OCI-LY7 (cell line): Measurements from ENCODE around the gene BAX. TPM values are rescaled to one million over a fixed set of nuclear protein-coding genes. Genes with fewer than 3 reads are reported as not detected.
"Not testable (repeated sequence)": the region's sequence is repeated elsewhere in the genome, so short reads cannot be mapped to it uniquely, and the experiment has no call there.

Experiments
- BruUV-seq: library from RNA; stranded (reverse); fragments of 400-500 nt; replicated peaks from 2 replicates; lab custom pipeline; 2021; lab: Mats Ljungman, UMichigan
- CTCF ChIA-PET: fragments of 300-600 bp; sonication (Branson Sonifier 250); formaldehyde crosslinking; loops from one replicate; lab custom pipeline; 2022; ENCODE audit warnings: antibody characterized with exemption; ENCODE audit not compliant: unreplicated experiment; lab: Charles Lee
- POLR2A ChIA-PET: fragments of 300-600 bp; sonication (Branson Sonifier 250); formaldehyde crosslinking; loops from one replicate; lab custom pipeline; 2022; ENCODE audit warnings: antibody characterized with exemption; lab: Charles Lee
- DNase-seq: peaks from one replicate; pipeline ENCODE4 v3.0.0-alpha.2; 2015; ENCODE audit warnings: low spot score
- H2AFZ ChIP-seq: fragments of 200-600 bp; sonication (generic), shearing (Covaris generic); 2 replicates; pipeline ENCODE4 v1.6.1; 2014; ENCODE audit warnings: mild to moderate bottlenecking, antibody characterized with exemption, low read length, moderate library complexity
- H3K27ac ChIP-seq: fragments of 200-600 bp; sonication (generic); 2 replicates; pipeline ENCODE4 v1.5.1; 2014; ENCODE audit warnings: mixed run types, low read depth, mild to moderate bottlenecking, moderate library complexity, low read length, inconsistent platforms; ENCODE audit not compliant: poor library complexity, severe bottlenecking
- H3K36me3 ChIP-seq: fragments of 200-600 bp; sonication (generic); 2 replicates; pipeline ENCODE4 v1.6.1; 2014; ENCODE audit warnings: mild to moderate bottlenecking, antibody characterized with exemption, low read length, moderate library complexity, mixed read lengths; ENCODE audit not compliant: insufficient read depth
- H3K4me1 ChIP-seq: fragments of 200-600 bp; sonication (generic); 2 replicates; pipeline ENCODE4 v1.5.1; 2014; ENCODE audit warnings: mild to moderate bottlenecking, low read length; ENCODE audit not compliant: insufficient read depth, poor library complexity, severe bottlenecking
- H3K4me2 ChIP-seq: fragments of 200-600 bp; sonication (generic); 2 replicates; pipeline ENCODE4 v1.6.1; 2014; ENCODE audit warnings: mild to moderate bottlenecking, low read length
- H3K4me3 ChIP-seq: fragments of 200-600 bp; sonication (generic); 2 replicates; pipeline ENCODE4 v1.5.1; 2014; ENCODE audit warnings: mild to moderate bottlenecking, low read depth, low read length; ENCODE audit not compliant: poor library complexity, severe bottlenecking
- H3K79me2 ChIP-seq: fragments of 200-600 bp; sonication (generic); 2 replicates; pipeline ENCODE4 v1.6.1; 2016; ENCODE audit warnings: low read depth, mild to moderate bottlenecking, low read length, moderate library complexity, mixed read lengths; ENCODE audit not compliant: insufficient read depth
- H3K9me2 ChIP-seq: fragments of 200-600 bp; sonication (generic); 2 replicates; pipeline ENCODE4 v1.6.1; 2016; ENCODE audit warnings: mild to moderate bottlenecking, low read length, mixed read lengths; ENCODE audit not compliant: insufficient read depth
- H3K9me3 ChIP-seq: fragments of 200-600 bp; sonication (generic); 2 replicates; pipeline ENCODE4 v1.6.1; 2014; ENCODE audit warnings: mild to moderate bottlenecking, mixed run types, low read length, mixed read lengths
- H4K20me1 ChIP-seq: fragments of 200-600 bp; sonication (generic); 2 replicates; pipeline ENCODE4 v1.6.1; 2014; ENCODE audit warnings: mild to moderate bottlenecking, antibody characterized with exemption, low read length, moderate library complexity, mixed read lengths; ENCODE audit not compliant: insufficient read depth
- CTCF ChIP-seq: fragments of 200-600 bp; sonication (generic); conservative IDR thresholded peaks from 2 replicates; pipeline ENCODE4 v1.5.1; 2014; ENCODE audit warnings: mild to moderate bottlenecking, antibody characterized with exemption, low read length, moderate library complexity, mixed read lengths
- EZH2phosphoT487 ChIP-seq: fragments of 200-600 bp; sonication (generic); IDR thresholded peaks from 2 replicates; pipeline ENCODE4 v1.6.1; 2018; ENCODE audit warnings: low read depth, borderline replicate concordance, mild to moderate bottlenecking, mixed run types, antibody characterized with exemption, low read length, moderate library complexity, mixed read lengths
- intact Hi-C: fragments of 100-400 bp; cut with micrococcal nuclease; formaldehyde crosslinking; loops from one replicate; pipeline ENCODE4 v1.10.0; 2022; ENCODE audit not compliant: unreplicated experiment
- total RNA-seq, 2 experiments: library from RNA; depleted of rRNA in 1 of 2; stranded (reverse); fragments of >200 nt in 1 of 2; shearing (Covaris generic) in 1 of 2; gene quantifications; 2 replicates each; pipeline ENCODE4 v1.2.3, GENCODE V29; 2014 to 2022

BAX gene
- total RNA-seq, 2 experiments from 2014 or later, result 83.9 to 95.2 TPM

GRCh38 chr19:48915757-48916156, 38.9 kb upstream of the BAX start:
- Histone ChIP-seq H3K79me2 (no peaks in the 10 kb centered on the region), H3K36me3 (peaks cover 53% of the 10 kb centered on the region), H3K9me2 (no peaks in the 10 kb centered on the region), H3K4me1 (peaks cover 17% of the 10 kb centered on the region), H3K4me2 (no peak overlapping the region), H4K20me1 (no peaks in the 10 kb centered on the region), H2AFZ (no peak overlapping the region), H3K4me3 (no peak overlapping the region), H3K27ac (no peak overlapping the region), H3K9me3 (no peaks in the 10 kb centered on the region)
- BruUV-seq, result no TSS peak
- no peak for TF ChIP-seq EZH2phosphoT487
- no peak for TF ChIP-seq CTCF
- intact Hi-C loops, result no loop called here
- ChIA-PET CTCF (no interaction called here), POLR2A (no interaction called here)
- no peak for DNase-seq

GRCh38 chr19:48918071-48918470, 36.6 kb upstream of the BAX start:
- H3K9me3 ChIP-seq, result no peaks in the 10 kb centered on the region
- no peaks in the 10 kb centered on the region for H4K20me1 ChIP-seq
- ChIA-PET CTCF (no interaction called here), POLR2A (interaction anchor here (1.0 kb wide), 1 partner anchor 45 kb away, joined by 3 read pairs; no protein-coding TSS in a partner anchor)
- no peaks in the 10 kb centered on the region for H3K79me2 ChIP-seq
- no peaks in the 10 kb centered on the region for H3K9me2 ChIP-seq
- peak overlapping the region; percentile 83 for H3K27ac ChIP-seq
- H3K4me2 ChIP-seq, result peak overlapping the region; percentile 64
- H2AFZ ChIP-seq, result peak overlapping the region; percentile 42; the same call in 1 of the 2 replicates
- BruUV-seq, result no TSS peak
- peaks cover 17% of the 10 kb centered on the region for H3K4me1 ChIP-seq
- H3K4me3 ChIP-seq, result peak overlapping the region; percentile 44
- peak; percentile 84 for DNase-seq
- peaks cover 45% of the 10 kb centered on the region for H3K36me3 ChIP-seq
- intact Hi-C loops, result no loop called here
- no peak for TF ChIP-seq EZH2phosphoT487

- Histone ChIP-seq H2AFZ (peak overlapping the region; percentile 42; the same call in 1 of the 2 replicates), H4K20me1 (no peaks in the 10 kb centered on the region), H3K4me3 (peak overlapping the region; percentile 44), H3K9me3 (no peaks in the 10 kb centered on the region), H3K36me3 (peaks cover 40% of the 10 kb centered on the region), H3K4me1 (peaks cover 17% of the 10 kb centered on the region), H3K79me2 (no peaks in the 10 kb centered on the region), H3K4me2 (peak overlapping the region; percentile 64), H3K27ac (peak overlapping the region; percentile 83), H3K9me2 (no peaks in the 10 kb centered on the region)
- intact Hi-C loops, result no loop called here
- peak; percentile 77 for DNase-seq
- no TSS peak for BruUV-seq
- POLR2A ChIA-PET, result interaction anchor here (1.0 kb wide), 2 partner anchors 36 to 45 kb away, joined by 3 to 7 read pairs; partner anchors contain the start of gene BAX
- TF ChIP-seq CTCF (no peak), EZH2phosphoT487 (no peak)
- CTCF ChIA-PET, result no interaction called here
Observed at GRCh38 chr19:48918801-48919247, 35.9 kb upstream of the BAX start.

GRCh38 chr19:48919271-48919670, 35.4 kb upstream of the BAX start:
- peaks cover 37% of the 10 kb centered on the region for H3K36me3 ChIP-seq
- H3K79me2 ChIP-seq, CTCF ChIA-PET, intact Hi-C loops, H4K20me1 ChIP-seq, H3K9me3 ChIP-seq, H2AFZ ChIP-seq, H3K9me2 ChIP-seq, H3K27ac ChIP-seq, H3K4me3 ChIP-seq, BruUV-seq, DNase-seq, H3K4me2 ChIP-seq: not testable (repeated sequence)
- POLR2A ChIA-PET, result interaction anchor here (1.0 kb wide), 1 partner anchor 35 kb away, joined by 7 read pairs; the partner anchor contains the start of gene BAX
- peaks cover 17% of the 10 kb centered on the region for H3K4me1 ChIP-seq
